Endothelial cell of umbilical vein (primary cell): ENCODE data around the gene LDB3.

Source experiments
- EZH2 ChIP-seq: IDR thresholded peaks from 2 replicates; pipeline ENCODE4 v1.6.1; 2012; ENCODE audit warnings: borderline replicate concordance, low read depth, mild to moderate bottlenecking, moderate library complexity, low read length, inconsistent platforms; ENCODE audit not compliant: severe bottlenecking
- FOS ChIP-seq: IDR thresholded peaks from 2 replicates; pipeline ENCODE4 v1.6.1; 2011; ENCODE audit warnings: mild to moderate bottlenecking, low read length, moderate library complexity, borderline replicate concordance; ENCODE audit not compliant: insufficient read depth
- JUN ChIP-seq: IDR thresholded peaks from 2 replicates; pipeline ENCODE4 v1.6.1; 2011; ENCODE audit warnings: borderline replicate concordance, low read depth; ENCODE audit not compliant: insufficient read length, insufficient read depth
- MYC ChIP-seq: IDR thresholded peaks from one replicate; pipeline ENCODE4 v1.6.1; 2011; ENCODE audit warnings: mild to moderate bottlenecking, low read depth, low read length
- POLR2A ChIP-seq: IDR thresholded peaks from 2 replicates; pipeline ENCODE4 v1.6.1; 2012; ENCODE audit warnings: low read depth, mild to moderate bottlenecking, control low read depth, low read length
- POLR2AphosphoS5 ChIP-seq: IDR thresholded peaks from 2 replicates; pipeline ENCODE4 v1.6.1; 2012; ENCODE audit warnings: low read depth, mild to moderate bottlenecking, control low read depth, low read length, moderate library complexity; ENCODE audit not compliant: insufficient read depth
- TF ChIP-seq, protein P1 (sequence below), 2 donors: IDR thresholded peaks; 1 replicate in 1 of 2; 2 replicates in 1 of 2; pipeline ENCODE4 v1.5.1; 2011; ENCODE audit warnings: low read length in 2 of 2, mild to moderate bottlenecking in 2 of 2, moderate library complexity in 2 of 2, control low read depth in 1 of 2, inconsistent platforms in 1 of 2, low read depth in 1 of 2; ENCODE audit not compliant: insufficient read depth in 1 of 2; ENCODE audit errors: extremely low read depth in 1 of 2
- TF ChIP-seq, protein P2 (sequence below): IDR thresholded peaks from 2 replicates; pipeline ENCODE4 v1.6.1; 2011; ENCODE audit not compliant: insufficient read depth, insufficient read length

DNA sequence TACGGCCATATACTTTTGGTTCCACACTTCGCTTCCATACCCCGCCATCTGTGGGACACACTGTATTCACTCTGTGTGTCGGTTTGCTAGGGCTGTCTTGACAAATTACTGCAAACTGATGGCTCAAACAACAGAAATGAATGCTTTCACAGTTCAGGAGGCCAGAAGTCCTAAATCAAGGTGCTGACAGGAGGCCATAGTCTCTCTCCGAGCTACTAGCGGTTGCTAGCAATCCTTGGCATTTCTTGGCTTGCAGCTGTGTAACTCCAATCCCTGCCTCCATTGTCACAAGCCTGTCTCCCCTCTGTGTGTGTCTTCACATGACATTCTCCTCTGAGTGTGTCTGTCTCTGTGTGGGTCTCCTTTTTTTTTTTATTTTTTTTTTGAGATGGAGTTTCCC lies 59.2 kb downstream of the LDB3 start:
- TF ChIP-seq FOS (no peak), POLR2A (no peak), EZH2 (no peak), POLR2AphosphoS5 (no peak), MYC (no peak), JUN (no peak)
- TF ChIP-seq, protein P1, sequence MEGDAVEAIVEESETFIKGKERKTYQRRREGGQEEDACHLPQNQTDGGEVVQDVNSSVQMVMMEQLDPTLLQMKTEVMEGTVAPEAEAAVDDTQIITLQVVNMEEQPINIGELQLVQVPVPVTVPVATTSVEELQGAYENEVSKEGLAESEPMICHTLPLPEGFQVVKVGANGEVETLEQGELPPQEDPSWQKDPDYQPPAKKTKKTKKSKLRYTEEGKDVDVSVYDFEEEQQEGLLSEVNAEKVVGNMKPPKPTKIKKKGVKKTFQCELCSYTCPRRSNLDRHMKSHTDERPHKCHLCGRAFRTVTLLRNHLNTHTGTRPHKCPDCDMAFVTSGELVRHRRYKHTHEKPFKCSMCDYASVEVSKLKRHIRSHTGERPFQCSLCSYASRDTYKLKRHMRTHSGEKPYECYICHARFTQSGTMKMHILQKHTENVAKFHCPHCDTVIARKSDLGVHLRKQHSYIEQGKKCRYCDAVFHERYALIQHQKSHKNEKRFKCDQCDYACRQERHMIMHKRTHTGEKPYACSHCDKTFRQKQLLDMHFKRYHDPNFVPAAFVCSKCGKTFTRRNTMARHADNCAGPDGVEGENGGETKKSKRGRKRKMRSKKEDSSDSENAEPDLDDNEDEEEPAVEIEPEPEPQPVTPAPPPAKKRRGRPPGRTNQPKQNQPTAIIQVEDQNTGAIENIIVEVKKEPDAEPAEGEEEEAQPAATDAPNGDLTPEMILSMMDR (IDR thresholded peaks at IDR 0.05; ENCODE audit: extremely low read depth in 1 of 2, insufficient read depth in 1 of 2, low read depth in 1 of 2, low read length in 2 of 2): no peak
- TF ChIP-seq, protein P2, sequence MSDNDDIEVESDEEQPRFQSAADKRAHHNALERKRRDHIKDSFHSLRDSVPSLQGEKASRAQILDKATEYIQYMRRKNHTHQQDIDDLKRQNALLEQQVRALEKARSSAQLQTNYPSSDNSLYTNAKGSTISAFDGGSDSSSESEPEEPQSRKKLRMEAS: no peak
